ENCODE measurements around the gene MTRFR.
"Not testable (repeated sequence)": the region's sequence is repeated elsewhere in the genome, so short reads cannot be mapped to it uniquely, and the experiment has no call there.

MTRFR gene

DNA sequence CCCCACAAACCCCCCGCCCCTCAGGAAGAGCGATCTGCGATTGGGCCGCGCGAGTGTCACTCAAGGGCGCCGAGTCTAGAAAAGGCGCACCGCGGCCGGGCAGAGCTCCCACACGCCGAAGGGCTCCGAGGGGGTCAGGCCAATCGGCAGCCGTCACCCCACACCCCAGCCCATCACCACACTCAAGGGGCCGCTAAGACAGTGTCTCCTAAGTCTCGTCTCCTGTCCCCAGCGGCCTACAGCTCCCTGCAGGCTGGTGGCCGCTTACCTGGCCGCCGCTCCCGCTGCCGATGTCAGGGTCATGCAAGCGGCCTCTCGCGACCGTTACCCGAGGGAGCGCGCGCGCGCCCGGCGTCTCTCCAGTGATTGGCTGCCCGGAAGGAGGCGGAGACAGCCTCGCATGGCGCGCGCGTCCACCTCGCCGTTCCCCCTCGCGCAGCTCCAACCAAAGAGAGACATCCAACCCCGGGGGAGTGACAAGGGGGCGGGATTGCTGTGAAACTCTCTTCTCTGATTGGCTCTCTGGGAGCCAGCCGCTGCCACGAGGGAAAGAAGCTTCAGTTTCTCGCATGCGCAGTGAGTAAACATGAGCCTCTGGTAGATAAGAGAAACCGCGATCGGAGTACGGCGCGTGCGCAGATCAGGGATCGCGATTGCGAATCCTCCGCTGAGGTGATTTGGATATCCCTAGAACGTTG, at the start of gene MTRFR, which contains the start of gene MPHOSPH9:
Gene MTRFR (plus strand): TSS at position 630 of the 698 bp plus-strand sequence. CDS start 20,239 bp downstream, outside the sequence.
Gene MPHOSPH9 (minus strand): TSS at position 335 of the 698 bp plus-strand sequence. CDS start 2,777 bp downstream, outside the sequence.
- DNase-seq, result peak; percentile 100

DNA sequence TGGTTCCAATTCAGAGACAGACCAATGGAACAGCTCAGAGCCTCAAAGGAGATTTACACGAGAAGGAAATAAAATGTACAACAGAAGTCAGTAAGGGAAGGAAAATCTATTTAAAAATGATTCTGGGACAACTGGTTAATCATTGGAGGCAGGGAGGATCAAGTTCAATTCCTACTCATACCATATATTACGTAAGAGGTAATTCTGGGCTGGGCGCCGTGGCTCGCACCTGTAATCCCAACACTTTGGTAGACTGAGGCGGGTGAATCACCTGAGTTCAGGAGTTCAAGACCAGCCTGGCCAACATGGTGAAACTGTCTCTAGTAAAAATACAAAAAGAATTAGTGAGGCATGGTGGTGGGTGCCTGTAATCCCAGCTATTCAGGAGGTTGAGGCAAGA, 45.6 kb upstream of the MTRFR start:
- no peak for DNase-seq

GRCh38 chr12:123199936-123200335, 33.3 kb upstream of the MTRFR start:
- no peak for DNase-seq

DNA sequence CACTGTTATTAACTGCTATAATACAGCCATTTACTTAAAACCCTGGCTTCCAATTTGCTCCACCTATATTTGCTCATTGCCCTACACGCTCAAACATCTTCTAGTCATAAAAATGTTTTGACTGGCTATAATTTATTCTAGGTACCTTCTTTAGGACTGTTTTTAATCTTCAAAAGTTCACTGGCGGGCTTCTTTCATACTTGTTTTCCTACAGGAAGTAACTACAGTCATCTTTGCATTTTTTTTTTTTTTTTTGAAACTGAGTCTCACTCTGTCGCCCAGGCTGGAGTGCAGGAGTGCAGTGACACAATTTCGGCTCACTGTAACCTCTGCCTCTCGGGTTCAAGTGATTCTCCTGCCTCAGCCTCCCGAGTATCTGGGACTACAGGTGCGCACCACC, 32.8 kb upstream of the MTRFR start:
- no peak for DNase-seq

DNA sequence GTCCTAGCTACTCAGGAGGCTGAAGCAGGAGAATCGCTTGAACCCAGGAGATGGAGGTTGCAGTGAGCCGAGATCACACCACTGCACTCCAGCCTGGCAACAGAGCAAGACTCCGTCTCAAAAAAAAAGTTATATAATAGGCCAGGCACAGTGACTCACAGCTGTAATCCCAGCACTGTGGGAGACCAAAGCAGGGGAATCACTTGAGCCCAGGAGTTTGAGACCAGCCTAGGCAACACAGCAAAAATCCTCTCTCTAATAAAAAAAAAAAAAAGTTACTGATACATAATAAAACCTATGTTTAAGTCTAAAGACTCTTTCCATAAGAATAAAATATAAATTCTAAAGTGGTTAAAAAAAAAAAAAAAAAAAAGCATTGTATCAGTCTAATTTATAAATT, 26.4 kb upstream of the MTRFR start:
- DNase-seq, result not testable (repeated sequence)

DNA sequence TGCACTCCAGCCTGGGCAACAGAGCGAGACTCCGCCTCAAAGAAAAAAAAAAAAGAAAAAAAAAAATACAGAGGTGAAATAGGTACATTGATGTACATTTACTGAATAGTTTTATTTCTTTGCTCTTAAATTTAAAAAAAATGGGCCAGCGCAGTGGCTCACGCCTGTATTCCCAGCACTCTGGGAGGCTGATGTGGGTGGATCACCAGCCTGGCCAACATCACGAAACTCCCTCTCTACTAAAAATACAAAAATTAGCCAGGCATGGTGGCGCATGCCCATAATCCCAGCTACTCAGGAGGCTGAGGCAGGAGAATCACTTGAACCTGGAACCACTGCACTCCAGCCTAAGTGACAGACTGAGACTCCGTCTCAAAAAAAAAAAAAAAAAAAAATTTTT, 25.4 kb upstream of the MTRFR start:
- DNase-seq, result not testable (repeated sequence)

DNA sequence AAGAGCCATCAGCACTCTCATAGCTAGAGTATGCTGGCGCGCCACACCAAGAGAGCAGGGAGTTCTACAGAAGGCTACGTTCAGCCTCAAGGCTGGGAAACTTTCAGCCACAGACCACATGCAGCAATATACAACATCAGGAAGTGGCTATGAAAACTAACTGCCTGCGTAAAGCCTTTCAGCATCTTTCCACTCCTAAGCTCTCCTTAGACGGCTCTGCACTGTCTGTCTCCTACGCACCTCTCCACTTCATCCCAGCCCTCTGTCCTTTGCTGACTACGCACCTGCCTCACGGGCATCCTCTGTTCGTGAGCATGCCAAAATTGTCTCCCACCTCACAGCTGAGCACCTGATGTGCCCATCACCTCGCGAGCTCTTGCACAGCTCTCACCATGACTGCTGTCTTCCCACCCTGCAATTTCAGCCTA, 10.0 kb upstream of the MTRFR start:
- DNase-seq, result no peak

DNA sequence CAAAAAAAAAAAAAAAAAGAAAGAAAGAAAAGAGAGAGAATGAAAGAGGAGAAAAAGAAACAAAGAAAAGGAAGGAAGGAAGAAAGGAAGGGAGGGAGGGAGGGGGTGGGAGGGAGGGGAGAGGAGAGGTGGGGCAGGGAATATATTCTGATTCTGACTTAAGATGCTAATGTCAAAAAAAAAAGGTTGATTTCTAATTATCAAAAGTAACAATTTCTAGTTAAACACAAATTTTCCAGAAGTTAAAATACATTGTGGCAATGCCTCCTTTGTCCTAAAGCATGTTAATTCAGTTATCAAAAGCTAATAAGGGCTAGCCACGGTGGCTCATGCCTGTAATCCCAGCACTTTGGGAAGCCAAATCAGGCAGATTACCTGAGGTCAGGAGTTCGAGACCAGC, 7.8 kb upstream of the MTRFR start:
- DNase-seq, result no peak

DNA sequence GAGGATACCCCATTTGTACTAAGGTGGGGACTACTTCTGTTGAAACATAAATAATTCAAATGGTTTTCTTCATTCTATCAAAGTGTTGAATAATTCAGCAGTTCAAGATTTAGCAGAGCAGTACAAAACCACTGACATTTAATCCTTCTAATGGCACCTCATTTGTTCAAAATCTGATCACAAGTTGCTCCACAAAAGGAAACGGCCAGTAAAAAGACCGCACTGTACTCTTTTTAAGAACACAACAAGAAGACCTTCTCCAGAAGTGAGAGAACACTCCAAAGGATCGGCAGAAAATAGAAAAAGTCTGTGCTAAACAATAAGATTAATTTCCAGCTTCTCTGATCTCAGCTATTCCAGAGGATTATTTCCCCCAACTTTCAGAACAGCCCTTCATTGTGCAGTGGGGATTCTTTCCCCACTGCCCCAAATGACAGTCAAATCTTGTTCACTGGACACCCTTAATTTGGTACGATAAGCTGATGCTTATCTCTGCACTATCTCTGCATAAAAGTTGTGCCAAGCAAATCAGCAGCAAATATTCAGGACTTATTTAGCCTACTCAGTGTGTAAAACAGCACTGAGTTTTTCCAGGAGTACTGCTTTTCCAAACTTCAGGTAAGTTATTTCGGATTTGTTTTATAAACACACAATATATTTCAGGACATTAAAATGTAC, 5.5 kb upstream of the MTRFR start:
- DNase-seq, result no peak

- no peak for DNase-seq
These were observed 4.2 kb upstream of the MTRFR start for GRCh38 chr12:123229051-123229450.

- no peak for DNase-seq
These were observed 1.3 kb upstream of the MTRFR start for GRCh38 chr12:123231931-123232330.

GRCh38 chr12:123232472-123232806, 797 bp upstream of the MTRFR start:
- no peak for DNase-seq

DNA sequence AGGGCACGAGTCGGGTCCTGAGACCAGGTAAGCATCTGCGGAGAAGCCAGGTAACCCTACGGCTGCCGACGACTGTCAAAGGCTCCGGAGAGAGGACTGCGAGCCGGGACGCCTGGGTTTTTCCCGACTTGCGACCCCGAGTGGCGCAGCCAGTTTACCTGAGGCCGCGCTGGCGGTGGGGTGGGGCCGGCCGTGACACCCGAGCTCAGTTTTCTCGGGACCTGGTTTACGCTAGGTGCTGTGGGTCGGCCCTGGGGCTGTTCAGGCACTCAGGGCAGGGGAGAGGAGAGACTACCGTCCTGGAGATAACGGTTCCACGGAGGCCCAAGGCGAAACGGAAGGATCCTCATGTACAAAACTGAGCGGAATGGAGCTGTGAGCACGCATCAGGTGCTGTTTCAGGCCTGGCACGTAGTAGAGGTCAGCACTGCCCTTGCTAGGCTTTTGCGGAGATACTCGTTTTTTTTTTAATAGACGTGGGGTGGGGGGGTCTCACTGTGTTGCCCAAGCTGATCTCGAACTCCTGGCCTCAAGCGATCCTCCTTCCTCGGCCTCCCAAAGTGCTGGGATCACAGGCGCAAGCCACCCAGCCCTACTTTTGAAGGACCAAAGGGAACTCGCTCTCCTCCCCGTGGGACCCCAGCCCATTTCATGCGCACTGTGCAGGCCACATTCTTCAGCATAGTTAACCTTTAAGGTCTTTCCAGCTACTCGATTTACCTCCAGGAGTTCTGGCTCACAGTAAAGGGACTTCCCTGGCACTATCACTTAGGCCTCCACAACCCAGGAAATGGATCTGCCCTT, 471 bp downstream of the MTRFR start:
- no peak for DNase-seq

DNA sequence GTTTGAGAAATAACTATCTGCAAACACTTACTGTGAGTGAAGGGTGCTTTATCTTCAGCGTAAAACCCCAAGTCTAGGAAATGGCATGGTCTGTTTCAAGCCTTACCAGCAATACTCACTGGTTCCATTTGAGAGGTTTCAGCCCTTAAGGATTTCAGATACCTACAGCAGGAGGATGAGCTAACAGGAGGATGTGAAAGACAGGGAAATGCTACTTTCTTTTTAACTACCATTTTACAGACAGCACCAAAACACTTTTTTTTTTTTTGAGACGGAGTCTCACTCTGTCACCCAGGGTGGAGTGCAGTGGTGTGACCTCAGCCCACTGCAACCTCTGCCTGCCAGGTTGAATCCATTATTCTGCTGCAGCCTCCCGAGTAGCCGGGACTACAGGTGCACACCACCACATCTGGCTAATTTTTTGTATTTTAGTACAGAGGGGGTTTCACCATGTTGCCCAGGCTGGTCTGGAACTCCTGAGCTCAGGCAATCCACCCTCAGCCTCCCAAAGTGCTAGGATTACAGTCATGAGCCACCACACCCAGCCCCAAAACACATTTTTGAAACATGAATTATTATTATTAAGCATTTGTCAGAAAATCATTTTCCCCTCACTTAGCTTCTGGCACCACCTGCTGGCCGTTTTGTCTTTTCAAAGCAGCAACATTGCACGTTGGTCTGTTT, 4.6 kb downstream of the MTRFR start:
- peak; percentile 71 for DNase-seq

DNA sequence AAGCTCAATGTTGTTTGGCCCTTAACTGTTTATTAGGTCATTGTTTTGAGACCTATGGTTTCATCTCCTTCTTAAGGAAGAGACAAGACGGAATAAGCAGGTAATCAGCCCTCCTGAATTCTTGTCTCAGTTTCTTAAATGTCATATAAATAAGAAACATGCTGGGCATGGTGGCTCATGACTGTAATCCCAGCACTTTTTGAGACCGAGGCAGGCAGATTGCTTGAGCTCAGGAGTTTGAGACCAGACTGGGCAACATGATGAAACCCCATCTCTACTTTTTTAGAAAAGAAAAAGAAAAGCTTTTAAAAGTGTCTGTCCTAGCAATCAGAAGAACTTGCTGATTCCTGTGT, 5.1 kb downstream of the MTRFR start:
- no peak for DNase-seq

DNA sequence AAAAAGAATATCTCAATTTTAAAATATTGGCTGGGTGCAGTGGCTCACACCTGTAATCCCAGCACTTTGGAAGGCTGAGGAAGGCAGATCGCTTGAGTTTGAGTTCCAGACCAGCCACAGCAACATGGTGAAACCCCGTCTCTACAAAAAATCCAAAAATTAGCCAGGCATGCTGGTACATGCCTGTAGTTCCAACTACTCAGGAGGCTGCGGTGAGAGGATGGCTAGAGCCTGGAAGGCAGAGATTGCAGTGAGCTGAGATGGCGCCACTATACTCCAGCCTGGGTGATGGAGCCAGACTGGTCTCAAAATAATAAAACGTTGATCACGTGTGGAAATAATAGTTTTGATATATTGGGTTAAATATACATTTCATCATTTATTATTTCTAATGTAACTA, 5.7 kb downstream of the MTRFR start:
- DNase-seq, result no peak

DNA sequence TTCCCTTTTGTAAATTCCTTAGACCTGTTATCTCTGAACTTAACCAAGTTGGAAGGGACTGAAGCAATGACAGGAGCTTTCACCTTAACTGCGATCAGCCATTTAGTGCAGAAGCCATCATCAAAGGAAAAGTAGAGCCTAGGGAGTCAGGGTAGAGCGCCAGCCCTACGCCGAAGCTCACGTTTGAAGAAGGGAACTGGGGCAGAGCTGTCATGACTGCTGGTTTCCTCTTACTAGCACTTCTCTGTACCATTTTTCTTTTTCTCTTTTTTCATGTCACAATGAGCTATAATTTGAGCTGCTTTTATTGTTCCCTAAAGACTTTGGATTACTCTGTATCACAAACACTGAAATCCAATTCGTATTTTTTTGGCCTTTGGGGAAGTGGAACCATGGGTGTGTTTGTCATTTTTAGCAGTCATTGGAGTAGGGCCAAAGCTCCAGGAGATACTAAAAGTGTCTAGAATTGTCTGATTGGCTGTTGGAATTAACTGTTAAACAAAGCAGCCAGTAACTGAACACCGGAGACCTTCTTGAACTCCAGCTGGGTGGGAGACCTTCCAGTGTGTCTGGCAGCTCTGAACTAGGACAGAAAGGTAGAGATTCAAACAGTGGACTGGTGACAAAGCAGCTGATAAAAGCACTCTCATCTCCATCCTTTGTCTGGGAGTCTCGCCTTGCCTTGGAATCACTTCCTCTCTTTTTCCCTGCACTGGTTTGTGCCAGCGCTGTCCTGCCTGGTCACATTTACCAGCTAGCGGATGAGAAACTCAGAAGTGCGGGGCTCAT, 9.1 kb downstream of the MTRFR start:
- DNase-seq, result peak; percentile 34

DNA sequence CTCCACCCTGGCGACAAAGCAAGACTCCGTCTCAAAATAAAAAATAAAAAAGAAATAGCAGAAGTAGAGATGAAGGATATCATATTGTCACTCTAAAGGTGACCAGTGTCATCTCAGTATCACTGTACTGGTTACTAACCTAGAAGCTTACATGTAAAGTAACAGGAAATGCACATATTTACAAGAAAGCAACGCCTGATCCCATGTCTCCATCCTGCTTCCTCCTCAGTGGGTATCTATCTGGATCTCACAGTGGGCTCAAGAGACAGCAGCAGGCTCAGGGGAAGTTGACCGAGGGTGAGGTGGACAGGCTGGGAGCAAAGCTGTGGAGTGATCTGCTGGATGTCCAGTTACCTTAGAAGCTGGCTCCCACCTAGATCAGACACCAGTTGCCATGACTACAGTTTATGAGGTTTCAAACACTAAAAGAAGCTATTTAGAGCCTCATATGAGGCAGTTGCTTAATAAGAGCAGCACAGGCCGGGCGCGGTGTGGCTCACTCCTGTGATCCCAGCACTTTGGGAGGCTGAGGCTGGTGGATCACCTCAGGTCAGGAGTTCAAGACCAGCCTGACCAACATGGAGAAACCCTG, 10.5 kb downstream of the MTRFR start:
- DNase-seq, result no peak

- no peak for DNase-seq
These were observed 12.4 kb downstream of the MTRFR start for GRCh38 chr12:123245678-123246077.

- DNase-seq, result not testable (repeated sequence)
These were observed 14.9 kb downstream of the MTRFR start for GRCh38 chr12:123248129-123248528.

DNA sequence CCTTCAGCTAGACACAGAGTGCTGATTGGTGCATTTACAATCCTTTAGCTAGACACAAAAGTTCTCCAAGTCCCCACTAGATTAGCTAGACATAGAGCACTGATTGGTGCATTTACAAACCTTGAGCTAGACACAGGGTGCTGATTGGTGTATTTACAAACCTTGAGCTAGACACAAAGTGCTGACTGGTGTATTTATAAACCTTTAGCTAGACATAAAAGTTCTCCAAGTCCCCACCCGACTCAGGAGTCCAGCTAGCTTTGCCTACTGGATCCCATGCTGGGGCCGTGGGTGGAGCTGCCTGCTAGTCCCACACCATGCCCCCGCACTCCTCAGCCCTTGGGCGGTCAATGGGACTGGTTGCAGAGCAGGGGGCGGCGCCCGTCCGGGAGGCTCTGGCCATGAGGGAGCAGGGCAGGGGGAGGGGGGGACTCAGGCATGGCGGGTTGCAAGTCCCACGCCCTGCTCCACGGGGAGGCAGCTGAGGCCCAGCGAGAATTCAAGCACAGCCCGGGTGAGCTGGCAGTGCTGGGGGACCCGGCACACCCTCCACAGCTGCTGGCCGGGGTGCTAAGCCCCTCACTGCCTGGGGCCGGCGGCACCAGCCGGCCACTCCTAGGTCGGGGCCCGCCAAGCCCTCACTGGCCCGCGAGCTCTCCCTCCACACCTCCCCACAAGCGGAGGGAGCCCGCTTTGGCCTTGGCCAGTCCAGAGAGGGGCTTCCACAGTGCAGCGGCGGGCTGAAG, 15.9 kb downstream of the MTRFR start:
- DNase-seq, result not testable (repeated sequence)

All from femur (tissue), 1 donor.